PC-3 (cell line): Measurements from ENCODE around the gene ALG12. TPM values are rescaled to one million over a fixed set of nuclear protein-coding genes. Genes with fewer than 3 reads are reported as not detected.

Source experiments
- ATAC-seq: fragments of 200-7000 bp; cut with Tn5 transposase; 2 replicates; pipeline ENCODE4 v1.9.1; 2020; ENCODE audit warnings: mild to moderate bottlenecking, moderate library complexity
- BruUV-seq: library from RNA; stranded (reverse); fragments of 400-500 nt; replicated peaks from 2 replicates; lab custom pipeline; 2021; lab: Mats Ljungman, UMichigan
- CTCF ChIA-PET: fragments of 300-600 bp; sonication (Branson Sonifier 250); formaldehyde crosslinking; loops from one replicate; lab custom pipeline; 2022; ENCODE audit warnings: antibody characterized with exemption; lab: Charles Lee
- POLR2A ChIA-PET: fragments of 300-600 bp; sonication (Branson Sonifier 250); formaldehyde crosslinking; loops from one replicate; lab custom pipeline; 2022; ENCODE audit warnings: antibody characterized with exemption; ENCODE audit not compliant: unreplicated experiment; lab: Charles Lee
- DNase-seq: peaks from one replicate; pipeline ENCODE4 v3.0.0-alpha.2; 2015
- H2AFZ ChIP-seq: fragments of 300-600 bp; sonication (generic); 2 replicates; pipeline ENCODE4 v1.6.0; 2016; ENCODE audit warnings: antibody characterized with exemption, low read length
- H3F3A ChIP-seq: fragments of 300-600 bp; sonication (generic); one replicate; pipeline ENCODE4 v1.6.0; 2017; ENCODE audit warnings: antibody characterized with exemption, low read length, control low read depth, mild to moderate bottlenecking; ENCODE audit not compliant: unreplicated experiment
- H3K27ac ChIP-seq: fragments of 300-600 bp; sonication (generic); 2 replicates; pipeline ENCODE4 v1.5.1; 2016; ENCODE audit warnings: mild to moderate bottlenecking, low read length
- H3K27me3 ChIP-seq: fragments of 300-600 bp; sonication (generic); 2 replicates; pipeline ENCODE4 v1.6.1; 2016; ENCODE audit warnings: low read length, mixed read lengths
- H3K36me3 ChIP-seq: fragments of 300-600 bp; sonication (generic); 2 replicates; pipeline ENCODE4 v1.6.1; 2016; ENCODE audit warnings: low read depth, mixed run types, low read length, mixed read lengths
- H3K4me1 ChIP-seq: fragments of 300-600 bp; sonication (generic); 2 replicates; pipeline ENCODE4 v1.5.1; 2016; ENCODE audit warnings: low read length; ENCODE audit not compliant: insufficient read depth
- H3K4me2 ChIP-seq: fragments of 300-600 bp; sonication (generic); 2 replicates; pipeline ENCODE4 v1.6.0; 2016; ENCODE audit warnings: low read length
- H3K4me3 ChIP-seq: fragments of 300-600 bp; sonication (generic); 2 replicates; pipeline ENCODE4 v1.5.1; 2016; ENCODE audit warnings: mild to moderate bottlenecking, low read length, mixed read lengths
- H3K79me2 ChIP-seq: fragments of 300-600 bp; sonication (generic); 2 replicates; pipeline ENCODE4 v1.6.1; 2017; ENCODE audit warnings: low read length, mixed read lengths
- H3K9ac ChIP-seq: fragments of 300-600 bp; sonication (generic); 2 replicates; pipeline ENCODE4 v1.6.0; 2016; ENCODE audit warnings: mild to moderate bottlenecking, low read length
- H3K9me2 ChIP-seq: fragments of 300-600 bp; sonication (generic); replicated peaks from 2 replicates; pipeline ENCODE4 v1.6.1; 2016; ENCODE audit warnings: mixed run types, low read length, mixed read lengths
- H3K9me3 ChIP-seq: fragments of 300-600 bp; sonication (generic); 2 replicates; pipeline ENCODE4 v1.6.1; 2016; ENCODE audit warnings: low read length, mixed read lengths
- H4K20me1 ChIP-seq: fragments of 300-600 bp; sonication (generic); 2 replicates; pipeline ENCODE4 v1.6.1; 2016; ENCODE audit warnings: low read length, mixed read lengths
- CTCF ChIP-seq: fragments of 300-600 bp; sonication (generic); conservative IDR thresholded peaks from 2 replicates; pipeline ENCODE4 v1.5.1; 2017; ENCODE audit warnings: antibody characterized with exemption, low read depth, mild to moderate bottlenecking, low read length
- EZH2 ChIP-seq: fragments of 300-600 bp; sonication (generic); IDR thresholded peaks from one replicate; pipeline ENCODE4 v1.6.1; 2017; ENCODE audit warnings: antibody characterized with exemption, mild to moderate bottlenecking, low read length; ENCODE audit not compliant: unreplicated experiment
- EZH2phosphoT487 ChIP-seq: fragments of 300-600 bp; sonication (generic); IDR thresholded peaks from 2 replicates; pipeline ENCODE4 v1.6.1; 2018; ENCODE audit warnings: mild to moderate bottlenecking, antibody characterized with exemption, low read length, borderline replicate concordance
- intact Hi-C: fragments of 100-400 bp; cut with micrococcal nuclease; formaldehyde crosslinking; loops from 2 replicates; pipeline ENCODE4 v1.9.0; 2023
- total RNA-seq: library from RNA; depleted of rRNA; stranded (reverse); fragments of >200 nt; gene quantifications from 2 replicates; pipeline ENCODE4 v1.2.3, GENCODE V29; 2014

Gene ALG12
- total RNA-seq, 1 experiment from 2014 or later, result 12.1 TPM

GRCh38 chr22:49897015-49897684 lies 21.1 kb downstream of the ALG12 start:
- H3K4me2 ChIP-seq, result no peak overlapping the region
- H3K9ac ChIP-seq, result no peak overlapping the region
- CTCF ChIA-PET, result no interaction called here
- no peak for TF ChIP-seq EZH2phosphoT487
- TF ChIP-seq EZH2, result no peak
- TF ChIP-seq CTCF, result no peak
- no peaks in the 10 kb centered on the region for H3K9me3 ChIP-seq
- no TSS peak for BruUV-seq
- no peak overlapping the region for H3K4me3 ChIP-seq
- H3K36me3 ChIP-seq, result no peaks in the 10 kb centered on the region
- H3K79me2 ChIP-seq, result no peaks in the 10 kb centered on the region
- intact Hi-C loops, result no loop called here
- no peaks in the 10 kb centered on the region for H3K27me3 ChIP-seq
- no peaks in the 10 kb centered on the region for H3K4me1 ChIP-seq
- DNase-seq (no peak), ATAC-seq (no peak)
- no peaks in the 10 kb centered on the region for H3K9me2 ChIP-seq
- POLR2A ChIA-PET, result no interaction called here
- H3K27ac ChIP-seq, result no peak overlapping the region
- H2AFZ ChIP-seq, result no peak overlapping the region
- H4K20me1 ChIP-seq, result no peaks in the 10 kb centered on the region
- H3F3A ChIP-seq, result no peaks in the 10 kb centered on the region

- no peak overlapping the region for H3K4me2 ChIP-seq
- BruUV-seq, result no TSS peak
- TF ChIP-seq EZH2phosphoT487, result no peak
- TF ChIP-seq EZH2, result no peak
- TF ChIP-seq CTCF, result no peak
- H3F3A ChIP-seq, result no peaks in the 10 kb centered on the region
- no peaks in the 10 kb centered on the region for H3K27me3 ChIP-seq
- no peak overlapping the region for H3K4me3 ChIP-seq
- H3K9ac ChIP-seq, result no peak overlapping the region
- H2AFZ ChIP-seq, result no peak overlapping the region
- no peak overlapping the region for H3K27ac ChIP-seq
- no peaks in the 10 kb centered on the region for H3K9me2 ChIP-seq
- ChIA-PET POLR2A (no interaction called here), CTCF (no interaction called here)
- no peaks in the 10 kb centered on the region for H3K36me3 ChIP-seq
- ATAC-seq (no peak), DNase-seq (no peak)
- no peaks in the 10 kb centered on the region for H3K4me1 ChIP-seq
- intact Hi-C loops, result no loop called here
- H4K20me1 ChIP-seq, result no peaks in the 10 kb centered on the region
- no peaks in the 10 kb centered on the region for H3K79me2 ChIP-seq
- no peaks in the 10 kb centered on the region for H3K9me3 ChIP-seq
These were observed 22.0 kb downstream of the ALG12 start for GRCh38 chr22:49896201-49896600.

GRCh38 chr22:49894322-49895054 lies 23.8 kb downstream of the ALG12 start:
- Histone ChIP-seq H3K27me3 (no peaks in the 10 kb centered on the region), H3K4me1 (no peaks in the 10 kb centered on the region), H3K79me2 (no peaks in the 10 kb centered on the region), H3K9ac (no peak overlapping the region), H2AFZ (no peak overlapping the region), H3K27ac (no peak overlapping the region), H3K4me2 (no peak overlapping the region), H3F3A (no peaks in the 10 kb centered on the region), H3K36me3 (no peaks in the 10 kb centered on the region), H3K9me3 (no peaks in the 10 kb centered on the region), H3K4me3 (no peak overlapping the region), H3K9me2 (no peaks in the 10 kb centered on the region), H4K20me1 (no peaks in the 10 kb centered on the region)
- CTCF ChIA-PET, result no interaction called here
- no peak for TF ChIP-seq CTCF
- no peak for TF ChIP-seq EZH2phosphoT487
- TF ChIP-seq EZH2, result no peak
- DNase-seq (no peak), ATAC-seq (no peak)
- POLR2A ChIA-PET, result no interaction called here
- intact Hi-C loops, result no loop called here
- BruUV-seq, result no TSS peak
